ENCODE measurements around the gene CRLF1. TPM values are rescaled to one million over a fixed set of nuclear protein-coding genes. Genes with fewer than 3 reads are reported as not detected.

Gene CRLF1
- total RNA-seq, 1 donor from 2014 or later = 1.5 TPM

GRCh38 chr19:18634612-18635297, 28.2 kb upstream of the CRLF1 start:
- Mint-ChIP-seq H3K27ac (ENCODE audit: unreplicated experiment) (peak overlapping the region; percentile 65), H3K4me3 (peak overlapping the region; percentile 81), H3K27me3 (ENCODE audit: low read depth) (no peaks in the 10 kb centered on the region), H3K36me3 (ENCODE audit: low read depth) (no peaks in the 10 kb centered on the region), H3K9me3 (no peaks in the 10 kb centered on the region), H3K4me1 (peaks cover 23% of the 10 kb centered on the region)
- no peak for DNase-seq (ENCODE audit: low read depth, low spot score)
- no peak for TF ChIP-seq CTCF (conservative IDR thresholded peaks at IDR 0.05)

GRCh38 chr19:18633321-18633720, 26.7 kb upstream of the CRLF1 start:
- Mint-ChIP-seq H3K27ac (ENCODE audit: unreplicated experiment) (no peak overlapping the region), H3K4me1 (peaks cover 31% of the 10 kb centered on the region)
- TF ChIP-seq CTCF (conservative IDR thresholded peaks at IDR 0.05) = no peak

GRCh38 chr19:18629166-18630088, 22.8 kb upstream of the CRLF1 start:
- TF ChIP-seq CTCF (conservative IDR thresholded peaks at IDR 0.05) = no peak
- Mint-ChIP-seq H3K4me1 (peaks cover 16% of the 10 kb centered on the region), H3K27me3 (ENCODE audit: low read depth) (no peaks in the 10 kb centered on the region), H3K27ac (ENCODE audit: unreplicated experiment) (no peak overlapping the region), H3K9me3 (no peaks in the 10 kb centered on the region), H3K36me3 (ENCODE audit: low read depth) (no peaks in the 10 kb centered on the region), H3K4me3 (no peak overlapping the region)
- no peak for DNase-seq (ENCODE audit: low read depth, low spot score)

More at GRCh38 chr19:18633321-18633720, 26.7 kb upstream of the CRLF1 start:
- Mint-ChIP-seq H3K27me3 (ENCODE audit: low read depth) (no peaks in the 10 kb centered on the region), H3K36me3 (ENCODE audit: low read depth) (no peaks in the 10 kb centered on the region), H3K9me3 (no peaks in the 10 kb centered on the region), H3K4me3 (peak overlapping the region; percentile 19)
- DNase-seq (ENCODE audit: low read depth, low spot score) = no peak

- H3K27ac Mint-ChIP-seq (ENCODE audit: unreplicated experiment) = no peak overlapping the region
These were observed 20.3 kb upstream of the CRLF1 start for GRCh38 chr19:18626906-18627305.

GRCh38 chr19:18620902-18621301, 14.3 kb upstream of the CRLF1 start:
- peaks cover 15% of the 10 kb centered on the region for H3K27me3 Mint-ChIP-seq (ENCODE audit: low read depth)
- H3K27ac Mint-ChIP-seq (ENCODE audit: unreplicated experiment) = no peak overlapping the region
- no peak for TF ChIP-seq CTCF (conservative IDR thresholded peaks at IDR 0.05)
- DNase-seq (ENCODE audit: low read depth, low spot score) = no peak
- H3K9me3 Mint-ChIP-seq = peaks cover 5% of the 10 kb centered on the region
- H3K36me3 Mint-ChIP-seq (ENCODE audit: low read depth) = no peaks in the 10 kb centered on the region
- H3K4me3 Mint-ChIP-seq = no peak overlapping the region
- H3K4me1 Mint-ChIP-seq = no peaks in the 10 kb centered on the region

More at GRCh38 chr19:18626906-18627305, 20.3 kb upstream of the CRLF1 start:
- Mint-ChIP-seq H3K9me3 (no peaks in the 10 kb centered on the region), H3K4me3 (no peak overlapping the region), H3K36me3 (ENCODE audit: low read depth) (no peaks in the 10 kb centered on the region), H3K27me3 (ENCODE audit: low read depth) (peaks cover 2% of the 10 kb centered on the region), H3K4me1 (peaks cover 16% of the 10 kb centered on the region)
- TF ChIP-seq CTCF (conservative IDR thresholded peaks at IDR 0.05) = no peak
- no peak for DNase-seq (ENCODE audit: low read depth, low spot score)

Data from neural crest cell (in vitro differentiated cells).